ENCODE data around the gene GOLM1.

DNA sequence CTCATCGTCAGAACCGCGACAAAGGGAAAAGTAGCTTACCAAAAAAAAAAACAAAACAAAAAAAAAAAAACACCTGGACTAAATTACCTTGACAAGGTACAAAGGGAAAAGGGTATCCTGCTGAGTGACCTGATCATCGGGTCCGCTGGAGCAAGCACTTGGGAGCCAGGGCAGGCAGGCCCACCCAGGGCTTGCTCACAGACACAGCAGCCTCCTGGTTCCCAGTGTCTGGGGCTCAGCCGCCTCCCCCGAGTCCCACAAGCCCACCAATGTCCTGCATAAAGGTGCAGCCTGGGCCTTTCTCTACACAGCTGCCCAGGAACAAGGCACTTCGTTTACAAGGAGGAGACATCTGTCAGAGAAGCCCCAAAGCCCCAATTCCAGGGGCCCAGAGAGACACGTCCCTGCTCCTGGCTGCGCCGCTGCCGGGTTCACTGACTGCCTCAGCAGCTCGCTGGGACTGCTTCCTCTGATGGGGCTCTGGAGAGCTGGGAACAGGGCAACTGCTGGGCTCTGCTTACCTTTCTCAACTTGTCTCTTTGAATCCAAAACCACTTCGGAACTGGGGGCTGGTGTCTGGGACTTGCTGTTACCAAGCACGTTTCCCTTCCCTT, 63.4 kb downstream of the GOLM1 start:
- TF ChIP-seq POLR2AphosphoS5 (IDR thresholded peaks at IDR 0.05; ENCODE audit: low read depth, low read length) (no peak), NANOG (IDR thresholded peaks at IDR 0.05; ENCODE audit: insufficient read depth, low read depth, low read length, poor library complexity, severe bottlenecking) (no peak), FOSL1 (IDR thresholded peaks at IDR 0.05; ENCODE audit: insufficient read depth, low read depth, low read length) (no peak), TCF12 (IDR thresholded peaks at IDR 0.05; ENCODE audit: low read depth, low read length) (no peak), CHD2 (IDR thresholded peaks at IDR 0.05; ENCODE audit: low read length) (no peak), NRF1 (IDR thresholded peaks at IDR 0.05; ENCODE audit: low read depth, low read length) (no peak), EP300 (IDR thresholded peaks at IDR 0.05; ENCODE audit: borderline replicate concordance in 1 of 2, low read depth in 2 of 2, low read length in 2 of 2) (no peak), KDM5A (IDR thresholded peaks at IDR 0.05; ENCODE audit: low read length) (no peak), BRCA1 (IDR thresholded peaks at IDR 0.05; ENCODE audit: low read depth, low read length) (no peak), JUND (IDR thresholded peaks at IDR 0.05; ENCODE audit: low read length) (no peak), SIN3A (conservative IDR thresholded peaks at IDR 0.05 in 1 of 2, IDR thresholded peaks at IDR 0.05 in 1 of 2; ENCODE audit: low read depth in 1 of 2, low read length in 2 of 2) (no peak)
- TF ChIP-seq, protein P1, sequence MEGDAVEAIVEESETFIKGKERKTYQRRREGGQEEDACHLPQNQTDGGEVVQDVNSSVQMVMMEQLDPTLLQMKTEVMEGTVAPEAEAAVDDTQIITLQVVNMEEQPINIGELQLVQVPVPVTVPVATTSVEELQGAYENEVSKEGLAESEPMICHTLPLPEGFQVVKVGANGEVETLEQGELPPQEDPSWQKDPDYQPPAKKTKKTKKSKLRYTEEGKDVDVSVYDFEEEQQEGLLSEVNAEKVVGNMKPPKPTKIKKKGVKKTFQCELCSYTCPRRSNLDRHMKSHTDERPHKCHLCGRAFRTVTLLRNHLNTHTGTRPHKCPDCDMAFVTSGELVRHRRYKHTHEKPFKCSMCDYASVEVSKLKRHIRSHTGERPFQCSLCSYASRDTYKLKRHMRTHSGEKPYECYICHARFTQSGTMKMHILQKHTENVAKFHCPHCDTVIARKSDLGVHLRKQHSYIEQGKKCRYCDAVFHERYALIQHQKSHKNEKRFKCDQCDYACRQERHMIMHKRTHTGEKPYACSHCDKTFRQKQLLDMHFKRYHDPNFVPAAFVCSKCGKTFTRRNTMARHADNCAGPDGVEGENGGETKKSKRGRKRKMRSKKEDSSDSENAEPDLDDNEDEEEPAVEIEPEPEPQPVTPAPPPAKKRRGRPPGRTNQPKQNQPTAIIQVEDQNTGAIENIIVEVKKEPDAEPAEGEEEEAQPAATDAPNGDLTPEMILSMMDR (IDR thresholded peaks at IDR 0.05; ENCODE audit: control extremely low read depth in 1 of 3, insufficient read depth in 1 of 3, low read depth in 1 of 3, low read length in 3 of 3): no peak
- TF ChIP-seq, protein P2, sequence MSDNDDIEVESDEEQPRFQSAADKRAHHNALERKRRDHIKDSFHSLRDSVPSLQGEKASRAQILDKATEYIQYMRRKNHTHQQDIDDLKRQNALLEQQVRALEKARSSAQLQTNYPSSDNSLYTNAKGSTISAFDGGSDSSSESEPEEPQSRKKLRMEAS (IDR thresholded peaks at IDR 0.05): no peak
